Skeletal muscle tissue (tissue), 4 donors: ENCODE results near the gene ANTXR1. TPM values are rescaled to one million over a fixed set of nuclear protein-coding genes. Genes with fewer than 3 reads are reported as not detected.

Experiments used
- H3K27ac ChIP-seq: one replicate; pipeline ENCODE4 v1.7.0; 2013; ENCODE audit warnings: mild to moderate bottlenecking, low read depth, low read length, inconsistent platforms
- H3K27me3 ChIP-seq, 3 donors: one replicate each; pipeline ENCODE4 v1.7.0; 2013; ENCODE audit warnings: low read length in 3 of 3; ENCODE audit not compliant: control insufficient read depth in 3 of 3, insufficient read depth in 3 of 3
- H3K36me3 ChIP-seq, 3 donors: one replicate each; pipeline ENCODE4 v1.7.0; 2013; ENCODE audit warnings: low read length in 3 of 3; ENCODE audit not compliant: control insufficient read depth in 3 of 3, insufficient read depth in 3 of 3
- H3K4me1 ChIP-seq, 3 donors: one replicate each; pipeline ENCODE4 v1.7.0; 2013; ENCODE audit warnings: low read length in 3 of 3, mild to moderate bottlenecking in 3 of 3; ENCODE audit not compliant: control insufficient read depth in 3 of 3, insufficient read depth in 3 of 3
- H3K4me3 ChIP-seq, 3 donors: one replicate each; pipeline ENCODE4 v1.7.0; 2013; ENCODE audit warnings: low read length in 3 of 3
- H3K9ac ChIP-seq, 3 donors: one replicate each; pipeline ENCODE4 v1.7.0; 2013; ENCODE audit warnings: low read length in 3 of 3, mild to moderate bottlenecking in 3 of 3, moderate library complexity in 2 of 3, low read depth in 1 of 3
- H3K9me3 ChIP-seq, 3 donors: one replicate each; pipeline ENCODE4 v1.7.0; 2013; ENCODE audit warnings: low read length in 3 of 3; ENCODE audit not compliant: control insufficient read depth in 3 of 3
- total RNA-seq: library from RNA; depleted of rRNA; stranded (reverse); fragments of >200 nt; gene quantifications from one replicate; pipeline ENCODE4 v1.2.3, GENCODE V29; 2014
- donor health status: Osteomylitis.

ANTXR1 gene
- total RNA-seq, 1 donor from 2014 or later = 86.6 TPM

GRCh38 chr2:68997401-68997800 lies 15.6 kb upstream of the ANTXR1 start:
- Histone ChIP-seq H3K4me1 (peaks cover 0 to 3% (median 0%) of the 10 kb centered on the region in 3 donors), H3K27ac (no peak overlapping the region), H3K9me3 (peaks cover 0 to 4% (median 3%) of the 10 kb centered on the region in 3 donors), H3K9ac (no peak overlapping the region), H3K36me3 (no peaks in the 10 kb centered on the region), H3K4me3 (no peak overlapping the region), H3K27me3 (no peaks in the 10 kb centered on the region)

DNA sequence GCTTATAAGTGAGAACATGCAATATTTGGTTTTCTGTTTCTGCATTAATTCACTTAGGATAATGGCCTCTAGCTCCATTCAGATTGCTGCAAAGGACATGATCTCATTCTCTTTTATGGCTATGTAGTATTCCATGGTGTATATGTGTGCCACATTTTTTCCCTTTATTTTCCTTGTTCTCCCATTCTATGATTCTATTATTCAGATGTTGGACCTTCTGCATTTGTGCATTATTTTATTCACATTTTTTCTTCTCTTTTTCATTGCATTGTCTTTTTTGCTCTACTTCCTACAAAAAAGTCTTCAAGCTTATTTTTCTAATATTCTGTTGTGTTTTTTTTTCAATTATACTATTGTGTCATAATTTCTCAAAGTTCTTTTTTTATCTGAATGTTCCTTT lies 11.1 kb upstream of the ANTXR1 start:
- H3K27me3 ChIP-seq = no peaks in the 10 kb centered on the region
- no peak overlapping the region for H3K9ac ChIP-seq
- no peaks in the 10 kb centered on the region for H3K4me1 ChIP-seq
- H3K27ac ChIP-seq = no peak overlapping the region
- peaks cover 0 to 4% (median 3%) of the 10 kb centered on the region in 3 donors for H3K9me3 ChIP-seq
- H3K36me3 ChIP-seq = no peaks in the 10 kb centered on the region
- no peak overlapping the region for H3K4me3 ChIP-seq

GRCh38 chr2:69003731-69004130 lies 9.2 kb upstream of the ANTXR1 start:
- Histone ChIP-seq H3K4me1 (no peaks in the 10 kb centered on the region), H3K4me3 (no peak overlapping the region), H3K9ac (no peak overlapping the region), H3K27ac (no peak overlapping the region), H3K27me3 (no peaks in the 10 kb centered on the region), H3K36me3 (no peaks in the 10 kb centered on the region), H3K9me3 (peaks cover 0 to 4% (median 3%) of the 10 kb centered on the region in 3 donors)

DNA sequence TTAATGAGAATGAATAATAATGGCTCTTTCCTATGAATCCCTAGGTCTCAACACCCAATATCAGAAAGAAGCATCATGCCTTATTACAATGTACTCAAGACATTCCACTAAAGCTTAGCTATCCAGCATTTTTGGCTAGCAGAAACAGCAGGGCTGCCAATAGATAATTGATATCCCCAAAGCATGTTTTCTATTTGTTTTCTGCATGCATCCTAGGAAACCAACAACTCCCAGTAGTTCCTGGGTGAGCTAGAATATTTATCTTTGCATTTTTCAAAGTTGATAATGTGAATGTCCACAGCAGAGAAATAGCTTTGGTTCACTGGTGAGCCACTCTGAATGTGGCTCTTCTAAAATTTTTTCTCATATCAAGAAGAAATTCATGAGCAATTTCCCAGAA lies 5.8 kb upstream of the ANTXR1 start:
- no peaks in the 10 kb centered on the region for H3K9me3 ChIP-seq
- no peak overlapping the region for H3K4me3 ChIP-seq
- no peaks in the 10 kb centered on the region for H3K4me1 ChIP-seq
- no peak overlapping the region for H3K9ac ChIP-seq
- no peaks in the 10 kb centered on the region for H3K27me3 ChIP-seq
- no peaks in the 10 kb centered on the region for H3K36me3 ChIP-seq
- H3K27ac ChIP-seq = no peak overlapping the region

GRCh38 chr2:69007603-69008002 lies 5.4 kb upstream of the ANTXR1 start:
- no peaks in the 10 kb centered on the region for H3K36me3 ChIP-seq
- no peak overlapping the region for H3K4me3 ChIP-seq
- H3K9ac ChIP-seq = no peak overlapping the region
- no peaks in the 10 kb centered on the region for H3K9me3 ChIP-seq
- no peak overlapping the region for H3K27ac ChIP-seq
- peaks cover 0 to 1% (median 0%) of the 10 kb centered on the region in 3 donors for H3K27me3 ChIP-seq
- H3K4me1 ChIP-seq = peaks cover 0 to 3% (median 2%) of the 10 kb centered on the region in 3 donors

- Histone ChIP-seq H3K9me3 (no peaks in the 10 kb centered on the region), H3K27me3 (peaks cover 0 to 18% (median 9%) of the 10 kb centered on the region in 3 donors), H3K4me1 (peaks cover 15 to 21% (median 17%) of the 10 kb centered on the region in 3 donors), H3K36me3 (no peaks in the 10 kb centered on the region), H3K4me3 (no peak overlapping the region), H3K27ac (no peak overlapping the region), H3K9ac (no peak overlapping the region)
Measured at GRCh38 chr2:69010437-69011194, 2.4 kb upstream of the ANTXR1 start.

DNA sequence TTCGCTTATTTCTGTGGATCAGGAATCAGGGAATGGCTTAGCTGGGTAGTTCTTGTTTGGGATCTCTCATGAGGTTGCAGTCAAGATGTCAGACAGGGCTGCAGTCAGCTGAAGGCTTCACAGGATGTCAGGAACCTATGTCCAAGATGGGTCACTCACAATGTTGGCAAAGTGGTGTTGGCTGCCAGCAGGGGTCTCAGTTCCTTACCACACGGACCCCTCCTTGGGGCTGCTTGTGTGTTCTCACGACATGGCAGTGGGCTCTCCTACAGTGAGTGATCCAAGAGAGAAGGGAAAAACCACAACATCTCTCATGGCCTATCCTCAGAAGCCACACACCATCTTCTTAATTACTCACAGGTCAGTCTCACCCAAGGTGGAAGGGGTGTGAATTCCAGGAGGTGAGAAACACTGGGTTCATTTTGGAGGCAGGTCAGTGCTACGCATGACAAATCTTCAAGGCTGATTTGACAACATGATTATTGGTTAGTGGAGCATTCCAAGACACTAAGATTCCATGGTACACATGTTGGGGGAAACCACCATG lies 1.3 kb upstream of the ANTXR1 start:
- Histone ChIP-seq H3K4me3 (no peak overlapping the region), H3K4me1 (peaks cover 17 to 21% (median 19%) of the 10 kb centered on the region in 3 donors), H3K36me3 (no peaks in the 10 kb centered on the region), H3K9me3 (no peaks in the 10 kb centered on the region), H3K9ac (no peak overlapping the region), H3K27me3 (peaks cover 0 to 18% (median 9%) of the 10 kb centered on the region in 3 donors), H3K27ac (no peak overlapping the region)

- peak overlapping the region; percentile 77 to 86 (median 82) for H3K4me3 ChIP-seq
- H3K27me3 ChIP-seq = peaks cover 0 to 18% (median 15%) of the 10 kb centered on the region in 3 donors
- H3K27ac ChIP-seq = peak overlapping the region; percentile 65
- no peaks in the 10 kb centered on the region for H3K9me3 ChIP-seq
- H3K9ac ChIP-seq = peak overlapping the region; percentile 69 to 77 (median 76)
- H3K36me3 ChIP-seq = no peaks in the 10 kb centered on the region
- peaks cover 21 to 24% (median 22%) of the 10 kb centered on the region in 3 donors for H3K4me1 ChIP-seq
Measured at GRCh38 chr2:69012310-69013141, 453 bp upstream of the ANTXR1 start.

GRCh38 chr2:69013840-69014821 lies 1.2 kb downstream of the ANTXR1 start:
- Histone ChIP-seq H3K4me3 (peak overlapping the region; percentile 77 to 86 (median 82)), H3K36me3 (no peaks in the 10 kb centered on the region), H3K9me3 (no peaks in the 10 kb centered on the region), H3K27ac (peak overlapping the region; percentile 65), H3K4me1 (peaks cover 21 to 31% (median 22%) of the 10 kb centered on the region in 3 donors), H3K27me3 (peaks cover 0 to 18% (median 15%) of the 10 kb centered on the region in 3 donors), H3K9ac (peak overlapping the region; percentile 69 to 77 (median 76))
